GM12878 (cell line): ENCODE data around the gene TRIP11. TPM values are rescaled to one million over a fixed set of nuclear protein-coding genes. Genes with fewer than 3 reads are reported as not detected.

Experiments used
- ATAC-seq: fragments of 200-7000 bp; cut with Tn5 transposase; 3 replicates; pipeline ENCODE4 v1.9.1; 2020; ENCODE audit warnings: mild to moderate bottlenecking, moderate library complexity
- BruUV-seq: library from RNA; stranded (reverse); fragments of 400-500 nt; replicated peaks from 2 replicates; lab custom pipeline; 2021; lab: Mats Ljungman, UMichigan
- CTCF ChIA-PET: fragments of 300-600 bp; sonication (Branson Sonifier 250); formaldehyde crosslinking; extraction: SDS; loops from one replicate; lab custom pipeline; 2021; ENCODE audit warnings: inconsistent platforms; lab: Yijun Ruan, JAX
- POLR2A ChIA-PET: fragments of 350-600 bp; formaldehyde crosslinking; extraction: SDS; loops from one replicate; lab custom pipeline; 2021; ENCODE audit warnings: inconsistent platforms; lab: Charles Lee
- RAD21 ChIA-PET: fragments of 300-600 bp; sonication (Branson Sonifier 250); formaldehyde crosslinking; loops from one replicate; lab custom pipeline; 2023; ENCODE audit warnings: antibody characterized with exemption; ENCODE audit not compliant: unreplicated experiment; lab: Charles Lee
- SMC1A ChIA-PET: fragments of 300-600 bp; sonication (Branson Sonifier 250); formaldehyde crosslinking; loops from one replicate; lab custom pipeline; 2023; ENCODE audit not compliant: unreplicated experiment, uncharacterized antibody; lab: Charles Lee
- DNase-seq: peaks from one replicate; pipeline ENCODE4 v3.0.0-alpha.2; 2011; ENCODE audit warnings: low read depth, low spot score
- FAIRE-seq: peaks from 3 replicates; lab custom pipeline; 2011; peaks lifted over from hg19 to GRCh38; lab: Jason Lieb, UNC
- H2AFZ ChIP-seq: 2 replicates; pipeline ENCODE4 v1.6.0; 2011; ENCODE audit warnings: low read depth, low read length, control low read depth; ENCODE audit not compliant: control insufficient read depth
- H3K27ac ChIP-seq: 2 replicates; pipeline ENCODE4 v1.5.1; 2011; ENCODE audit warnings: control low read depth; ENCODE audit not compliant: control insufficient read depth, insufficient read depth
- H3K27me3 ChIP-seq, 2 experiments: replicated peaks in 1 of 2; 2 replicates each; pipeline versions ENCODE4 v1.6.0 to v1.6.1; 2011; ENCODE audit warnings: low read length in 1 of 2; ENCODE audit not compliant: control insufficient read depth in 2 of 2, insufficient read depth in 2 of 2
- H3K36me3 ChIP-seq, 2 experiments: 2 replicates each; pipeline ENCODE4 v1.5.1; 2011; ENCODE audit warnings: low read length in 1 of 2; ENCODE audit not compliant: control insufficient read depth in 2 of 2, insufficient read depth in 2 of 2
- H3K4me1 ChIP-seq: 2 replicates; pipeline ENCODE4 v1.6.1; 2011; ENCODE audit warnings: mild to moderate bottlenecking, low read length, moderate library complexity, mixed read lengths; ENCODE audit not compliant: control insufficient read depth, insufficient read depth
- H3K4me2 ChIP-seq: 2 replicates; pipeline ENCODE4 v1.6.0; 2011; ENCODE audit warnings: control low read depth; ENCODE audit not compliant: control insufficient read depth, insufficient read depth
- H3K4me3 ChIP-seq: fragments of 200-600 bp; sonication (generic); 2 replicates; pipeline ENCODE4 v1.5.1; 2016
- H3K79me2 ChIP-seq: 2 replicates; pipeline ENCODE4 v1.6.0; 2011; ENCODE audit warnings: low read length; ENCODE audit not compliant: control insufficient read depth, insufficient read depth
- H3K9ac ChIP-seq: 2 replicates; pipeline ENCODE4 v1.8.0; 2011; ENCODE audit warnings: low read length, control low read depth, mixed read lengths; ENCODE audit not compliant: control insufficient read depth, insufficient read depth
- H3K9me3 ChIP-seq: replicated peaks from 3 replicates; pipeline ENCODE4 v1.5.1; 2011; ENCODE audit warnings: mild to moderate bottlenecking, low read length; ENCODE audit not compliant: control insufficient read depth, insufficient read depth
- H4K20me1 ChIP-seq: 2 replicates; pipeline ENCODE4 v1.6.0; 2011; ENCODE audit not compliant: control insufficient read depth, insufficient read depth
- CHD4 ChIP-seq: fragments of 200-600 bp; sonication (generic); IDR thresholded peaks from 2 replicates; pipeline ENCODE4 v1.6.1; 2016; ENCODE audit warnings: mild to moderate bottlenecking
- ELK1 ChIP-seq: IDR thresholded peaks from 2 replicates; pipeline ENCODE4 v1.6.1; 2012; ENCODE audit warnings: low read depth, low read length, improper control_type of control experiment
- EZH2 ChIP-seq: IDR thresholded peaks from 2 replicates; pipeline ENCODE4 v1.6.1; 2012; ENCODE audit warnings: low read depth, mild to moderate bottlenecking, control low read depth, inconsistent platforms, low read length, borderline replicate concordance; ENCODE audit not compliant: control insufficient read depth
- KDM1A ChIP-seq: fragments of 200-600 bp; sonication (generic); IDR thresholded peaks from 2 replicates; pipeline ENCODE4 v1.6.1; 2016; ENCODE audit warnings: borderline replicate concordance
- MTA3 ChIP-seq: IDR thresholded peaks from 2 replicates; pipeline ENCODE4 v1.6.1; 2012; ENCODE audit warnings: low read length, inconsistent platforms, borderline replicate concordance
- NBN ChIP-seq: fragments of 450-650 bp; IDR thresholded peaks from 2 replicates; pipeline ENCODE4 v1.6.1; 2016
- RB1 ChIP-seq: fragments of 450-650 bp; formaldehyde crosslinking; IDR thresholded peaks from 2 replicates; pipeline ENCODE4 v1.6.1; 2017; ENCODE audit warnings: mild to moderate bottlenecking, borderline replicate concordance
- SRF ChIP-seq, 2 experiments: IDR thresholded peaks; 2 replicates each; pipeline ENCODE4 v1.6.1; 2011; ENCODE audit warnings: low read depth in 2 of 2, low read length in 2 of 2, mild to moderate bottlenecking in 1 of 2, moderate library complexity in 1 of 2
- WRNIP1 ChIP-seq: IDR thresholded peaks from 2 replicates; pipeline ENCODE4 v1.6.1; 2011; ENCODE audit warnings: low read depth, low read length, improper control_type of control experiment, borderline replicate concordance
- ZBTB11 ChIP-seq: fragments of 450-650 bp; formaldehyde crosslinking; IDR thresholded peaks from 2 replicates; pipeline ENCODE4 v1.5.0; 2022; ENCODE audit warnings: mild to moderate bottlenecking, missing genetic modification characterization
- ZBTB4 ChIP-seq: fragments of 450-650 bp; formaldehyde crosslinking; IDR thresholded peaks from 2 replicates; pipeline ENCODE4 v1.4.0; 2022; ENCODE audit warnings: mild to moderate bottlenecking, moderate library complexity
- WGBS: methylation state at CpG from one replicate; pipeline ENCODE4 v1.1.6; 2016; ENCODE audit warnings: low lambda C conversion rate; ENCODE audit not compliant: insufficient replicate concordance, insufficient coverage; ENCODE audit errors: missing lambda C conversion rate; 5-methylcytosine and 5-hydroxymethylcytosine counted together
- in situ Hi-C: fragments of 300-500 bp; cut with MboI; formaldehyde crosslinking; loops from 9 replicates; pipeline ENCODE4 v1.14.3; 2018; ENCODE audit warnings: mixed read lengths
- intact Hi-C: fragments of 100-400 bp; cut with micrococcal nuclease; formaldehyde crosslinking; loops from one replicate; pipeline ENCODE4 v1.14.2; 2022; ENCODE audit not compliant: unreplicated experiment
- polyA plus RNA-seq, 11 experiments: library from polyadenylated mRNA; depleted of rRNA in 4 of 11; unstranded in 6 of 11; stranded (reverse) in 5 of 11; fragments of >200 nt; fragmentation: Nextera tagmentation in 4 of 11; fragmentation: Illumina TruSeq in 1 of 11; extraction: Ambion mirVana in 4 of 11; extraction: Trizol in 1 of 11; gene quantifications; 1 replicate in 1 of 11; 2 replicates in 10 of 11; pipeline versions ENCODE4 v1.2.1 to v1.2.3, GENCODE V29; 2011 to 2016; ENCODE audit warnings: inconsistent platforms in 2 of 11, missing spikeins in 2 of 11, low read depth in 1 of 11
- total RNA-seq, 4 experiments: library from RNA; depleted of rRNA in 3 of 4; stranded (reverse); fragments of >200 nt in 3 of 4; fragmentation: Illumina TruSeq in 1 of 4; extraction: Trizol in 1 of 4; gene quantifications; 2 replicates each; pipeline versions ENCODE4 v1.2.1 to v1.2.3, GENCODE V29; 2013 to 2021

TRIP11 gene
- total and polyA plus RNA-seq, 10 of the 15 experiments (the other 5 are each of a cell fraction or from before 2014, with no cell fraction given): 5.3 to 46.1 (median 19.9) TPM

GRCh38 chr14:92041203-92041602 is 1.3 kb upstream of the TRIP11 start:
- ChIA-PET CTCF (interaction anchor here (0.6 to 2.2 kb wide), 3 partner anchors 13 to 90 kb away, joined by 3 to 12 read pairs (median 5); partner anchors contain the start of gene ATXN3), RAD21 (interaction anchor here (2.0 kb wide), 1 partner anchor 65 kb away, joined by 6 read pairs; the partner anchor contains the start of gene ATXN3), POLR2A (interaction anchor here (0.7 to 1.8 kb wide), 4 partner anchors 9 to 546 kb away, joined by 3 to 12 read pairs (median 6); partner anchors contain the start of genes ATXN3, CPSF2 and NDUFB1), SMC1A (interaction anchor here (1.1 to 1.3 kb wide), 5 partner anchors 9 to 45 kb away, joined by 3 to 5 read pairs (median 4); no protein-coding TSS in a partner anchor)
- Histone ChIP-seq H3K27ac (no peak overlapping the region; the same call in 1 of the 2 replicates), H3K4me1 (no peaks in the 10 kb centered on the region), H3K27me3 (no peaks in the 10 kb centered on the region), H3K4me2 (peak overlapping the region; percentile 96), H3K79me2 (peaks cover 45% of the 10 kb centered on the region), H2AFZ (no peak overlapping the region), H3K36me3 (no peaks in the 10 kb centered on the region), H3K9ac (peak overlapping the region; percentile 100; the same call in 1 of the 2 replicates), H4K20me1 (no peaks in the 10 kb centered on the region), H3K4me3 (peak overlapping the region; percentile 82; the same call in 1 of the 2 replicates), H3K9me3 (no peaks in the 10 kb centered on the region; the same call in 2 of the 3 replicates)
- ATAC-seq (no peak), FAIRE-seq (no peak), DNase-seq (no peak)
- intact Hi-C loops (loop anchor here (5.0 kb wide), 2 partner anchors 66 to 529 kb away; partner anchors contain the start of genes ATXN3 and PPP4R3A), in situ Hi-C loops (no loop called here)
- WGBS: 95% methylated on average over 9 of the region's 10 CpGs
- TF ChIP-seq RB1 (no peak), ZBTB11 (CRISPR knock-in tag) (no peak), NBN (no peak), MTA3 (no peak), CHD4 (no peak), EZH2 (no peak), KDM1A (no peak), SRF (IDR thresholded peaks at IDR 0.05; ENCODE audit: low read depth in 2 of 2, low read length in 2 of 2) (no peak), ELK1 (no peak), ZBTB4 (no peak), WRNIP1 (no peak)
- no TSS peak for BruUV-seq
